ENCODE results near the gene HORMAD2. TPM values are rescaled to one million over a fixed set of nuclear protein-coding genes. Genes with fewer than 3 reads are reported as not detected.

The HORMAD2 gene
- total and polyA plus RNA-seq, 2 donors (not counting 1 experiment from before 2014, with no cell fraction given): not detected

- no peak overlapping the region for H2AFZ ChIP-seq (ENCODE audit: insufficient read depth, low read depth, low read length, poor library complexity, severe bottlenecking)
- intact Hi-C loops (cut with micrococcal nuclease): no loop called here
- 100% methylated on average over 1 of the region's 3 CpGs for WGBS (ENCODE audit: insufficient coverage)
- DNase-seq (no peak), ATAC-seq (ENCODE audit: low read depth) (no peak)
- H3K4me2 ChIP-seq (replicated peaks; ENCODE audit: low read depth, low read length, poor library complexity, severe bottlenecking): no peak overlapping the region
- H3K4me3 Mint-ChIP-seq: no peak overlapping the region
- H3K79me2 ChIP-seq (ENCODE audit: control insufficient read depth, insufficient read depth, low read length): no peaks in the 10 kb centered on the region
- no peak overlapping the region for H3K4me3 ChIP-seq (ENCODE audit: control extremely low read depth in 1 of 5, extremely low read depth in 1 of 5, insufficient read depth in 1 of 5, low read depth in 2 of 5, low read length in 4 of 5)
- H3K9ac ChIP-seq (ENCODE audit: low read length): no peak overlapping the region
- H3K9me3 ChIP-seq (ENCODE audit: control extremely low read depth in 1 of 3, control insufficient read depth in 2 of 3, insufficient read depth in 1 of 3, low read length in 2 of 3): no peaks in the 10 kb centered on the region
- H3K4me1 Mint-ChIP-seq: peaks cover 40% of the 10 kb centered on the region
- TF ChIP-seq EZH2 (IDR thresholded peaks at IDR 0.05; ENCODE audit: borderline replicate concordance, insufficient read depth, low read depth, low read length, poor library complexity, severe bottlenecking) (no peak), CTCF (IDR thresholded peaks at IDR 0.05) (no peak)
- H3K36me3 ChIP-seq (replicated peaks in 1 of 2; ENCODE audit: control extremely low read depth in 1 of 2, control insufficient read depth in 1 of 2, extremely low read depth in 1 of 2, insufficient read depth in 2 of 2, low read length in 1 of 2): no peaks in the 10 kb centered on the region
- no peak overlapping the region for H3K27ac Mint-ChIP-seq
- peaks cover 15% of the 10 kb centered on the region for H3K27me3 Mint-ChIP-seq
- H3K9me3 Mint-ChIP-seq (ENCODE audit: insufficient read depth): no peaks in the 10 kb centered on the region
- no peaks in the 10 kb centered on the region for H4K20me1 ChIP-seq (ENCODE audit: control insufficient read depth, insufficient read depth, low read length, poor library complexity, severe bottlenecking)
- no peak overlapping the region for H3K27ac ChIP-seq (ENCODE audit: low read length in 2 of 2)
- ChIA-PET CTCF (no interaction called here), POLR2A (no interaction called here)
- peaks cover 25 to 29% of the 10 kb centered on the region in 2 donors for H3K4me1 ChIP-seq (ENCODE audit: control insufficient read depth in 2 of 2, insufficient read depth in 2 of 2, low read length in 2 of 2)
- no peaks in the 10 kb centered on the region for H3K27me3 ChIP-seq (replicated peaks in 1 of 4; ENCODE audit: control extremely low read depth in 1 of 4, control insufficient read depth in 3 of 4, insufficient read depth in 4 of 4, low read length in 3 of 4)
Observed at GRCh38 chr22:30193031-30193775, 112.9 kb downstream of the HORMAD2 start.

All from B cell (primary cell).